HG02798 (cell line): ENCODE measurements around the gene POLL.
"Not testable (repeated sequence)": the region's sequence is repeated elsewhere in the genome, so short reads cannot be mapped to it uniquely, and the experiment has no call there.

Source experiments
- ATAC-seq: cut with Tn5 transposase; IDR thresholded peaks from one replicate; pipeline ENCODE4 v1.9.1; 2021; ENCODE audit warnings: mild to moderate bottlenecking; ENCODE audit not compliant: unreplicated experiment, poor library complexity

Gene POLL

DNA sequence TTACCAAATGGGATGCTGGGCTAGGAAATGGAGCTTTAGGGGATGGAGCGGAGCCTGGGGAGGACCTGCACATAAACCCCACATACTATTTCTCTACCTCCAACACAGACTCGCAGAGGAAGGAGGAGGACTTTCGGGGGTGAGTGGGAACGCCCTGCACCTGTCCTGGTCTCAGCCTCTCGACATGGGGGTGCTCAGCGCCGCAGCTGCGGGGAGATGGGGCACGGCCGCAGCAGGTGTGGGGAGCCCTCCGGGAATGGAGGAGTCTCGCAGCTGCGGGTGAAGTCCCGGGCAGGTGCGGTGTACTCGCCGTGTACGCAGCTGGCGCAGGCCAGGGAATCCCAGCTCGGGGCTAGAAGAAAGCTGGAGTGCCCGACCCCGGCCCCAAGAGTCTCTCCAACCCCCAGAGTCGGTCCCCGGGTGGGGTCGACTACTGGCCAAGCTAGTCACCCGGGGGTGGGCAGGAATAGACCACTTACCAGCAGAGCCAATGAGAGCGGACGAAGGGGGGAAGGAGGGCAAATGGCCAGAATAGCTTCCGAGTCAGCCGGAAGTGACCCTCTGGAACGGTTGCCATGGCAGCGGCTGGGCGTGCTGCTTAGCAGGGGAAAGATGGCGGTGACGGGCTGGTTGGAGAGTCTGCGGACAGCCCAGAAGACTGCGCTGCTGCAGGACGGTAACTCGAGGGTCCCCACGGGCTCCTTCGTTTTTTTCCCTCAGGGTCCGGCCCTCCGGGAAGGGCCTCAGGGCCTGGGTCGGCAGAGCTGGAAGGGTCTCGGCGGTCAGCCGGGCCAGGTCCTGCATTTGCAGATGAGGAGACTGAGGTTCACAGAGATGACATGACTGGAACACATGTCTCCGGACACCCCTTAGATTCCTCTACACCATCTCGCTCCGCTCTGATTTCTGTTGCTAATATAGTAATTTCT is at the start of gene POLL, which contains the start of gene DPCD:
POLL (minus strand) TSS at position 533 of the 929 bp plus-strand sequence. CDS start 897 bp downstream, outside the sequence.
DPCD (plus strand) TSS at position 597 of the 929 bp plus-strand sequence; CDS start at position 613, 16 bp downstream.
- peak; percentile 98 for ATAC-seq

DNA sequence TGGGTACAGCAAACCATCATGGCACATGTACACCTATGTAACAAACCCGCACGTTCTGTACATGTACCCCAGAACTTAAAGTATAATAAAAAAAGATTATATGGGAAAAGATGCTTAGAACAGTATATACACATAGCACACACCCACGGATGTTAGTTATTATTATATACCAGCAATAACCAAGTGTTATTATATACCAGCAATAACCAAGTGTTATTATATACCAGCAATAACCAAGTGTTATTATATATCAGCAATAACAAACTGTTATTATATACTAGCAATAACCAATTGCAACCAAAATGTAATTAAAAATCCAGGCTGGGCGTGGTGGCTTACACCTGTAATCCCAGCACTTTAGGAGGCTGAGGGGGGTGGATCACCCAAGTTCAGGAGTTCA is 45.5 kb upstream of the POLL start:
- ATAC-seq, result not testable (repeated sequence)

DNA sequence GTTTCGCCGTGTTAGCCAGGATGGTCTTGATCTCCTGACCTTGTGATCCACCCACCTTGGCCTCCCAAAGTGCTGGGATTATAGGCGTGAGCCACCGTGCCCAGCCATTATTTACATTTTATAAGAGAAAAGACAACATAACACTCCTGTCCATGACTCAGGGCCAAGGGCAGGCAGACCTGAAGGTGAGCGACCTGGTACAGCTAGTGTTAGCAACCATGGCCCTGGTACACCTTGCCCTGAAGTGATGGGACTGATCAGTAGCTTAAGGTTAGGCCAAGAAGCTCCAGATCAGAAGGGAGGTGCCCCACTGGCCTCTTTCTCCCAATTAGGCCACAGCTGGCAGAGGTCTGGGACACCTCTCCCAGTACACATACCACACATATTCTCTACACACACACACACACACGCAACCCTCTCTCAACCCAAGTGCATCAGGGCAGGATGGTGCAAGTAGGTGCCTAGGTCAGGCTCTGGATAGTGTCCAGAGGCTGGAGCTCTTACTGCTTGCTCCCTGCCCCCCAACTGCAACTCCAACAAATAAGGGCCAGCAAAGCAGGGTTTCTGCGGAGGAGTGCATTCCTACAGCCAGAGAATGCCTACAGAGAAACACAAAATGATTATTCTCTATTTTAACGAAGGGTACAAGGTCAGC is 43.9 kb upstream of the POLL start:
- ATAC-seq, result no peak

DNA sequence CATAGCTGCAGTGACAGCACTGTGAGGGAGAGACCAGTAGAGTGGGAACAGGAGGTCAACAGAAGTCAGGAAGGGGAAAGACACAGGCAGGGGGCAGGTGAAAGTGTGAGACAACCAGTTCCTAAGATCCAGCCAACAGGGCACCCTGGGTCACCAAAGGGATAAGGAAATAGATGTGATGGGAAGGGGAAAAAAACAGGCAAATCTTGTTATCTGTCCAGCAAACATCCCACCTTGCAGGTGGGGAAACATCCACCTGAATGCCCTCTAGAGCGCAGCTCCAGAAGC is 42.5 kb upstream of the POLL start:
- no peak for ATAC-seq

DNA sequence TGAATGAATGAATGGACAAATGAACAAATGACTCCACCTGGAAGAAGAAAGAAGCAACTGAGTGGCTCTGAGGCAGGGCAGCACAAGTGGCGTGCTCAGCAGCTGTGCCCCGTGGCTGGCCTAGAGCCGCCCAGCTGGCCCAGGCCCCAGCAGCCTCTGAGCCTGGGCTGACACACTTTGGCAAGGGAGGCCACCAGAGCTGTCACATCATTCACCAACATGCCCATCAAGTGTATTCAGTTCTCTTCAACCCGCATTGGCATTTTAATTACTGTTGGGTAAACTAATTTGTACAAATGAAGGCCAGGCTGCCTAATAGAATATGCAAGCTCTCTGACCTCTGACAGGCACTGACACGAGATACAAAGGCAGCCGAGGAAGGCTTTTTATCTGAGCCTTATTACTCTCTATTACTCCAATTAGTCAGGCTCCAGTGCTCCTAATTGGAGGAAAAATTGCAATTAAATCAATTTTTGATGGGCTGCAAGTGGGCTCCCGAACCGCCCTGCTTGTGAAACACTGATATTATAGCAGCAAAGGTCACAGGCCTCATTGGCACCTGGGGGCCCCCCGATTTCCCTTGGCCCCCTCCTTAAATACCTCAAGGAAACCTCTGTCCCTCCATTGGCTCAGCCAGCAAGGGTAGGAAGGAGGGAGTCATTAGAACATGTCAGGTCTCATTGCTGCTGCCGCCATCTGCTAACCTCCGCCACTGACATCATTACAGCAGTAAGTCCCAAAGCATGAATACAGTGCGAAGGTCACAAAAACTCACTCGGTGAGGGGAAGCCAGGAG is 42.0 kb upstream of the POLL start:
- no peak for ATAC-seq

DNA sequence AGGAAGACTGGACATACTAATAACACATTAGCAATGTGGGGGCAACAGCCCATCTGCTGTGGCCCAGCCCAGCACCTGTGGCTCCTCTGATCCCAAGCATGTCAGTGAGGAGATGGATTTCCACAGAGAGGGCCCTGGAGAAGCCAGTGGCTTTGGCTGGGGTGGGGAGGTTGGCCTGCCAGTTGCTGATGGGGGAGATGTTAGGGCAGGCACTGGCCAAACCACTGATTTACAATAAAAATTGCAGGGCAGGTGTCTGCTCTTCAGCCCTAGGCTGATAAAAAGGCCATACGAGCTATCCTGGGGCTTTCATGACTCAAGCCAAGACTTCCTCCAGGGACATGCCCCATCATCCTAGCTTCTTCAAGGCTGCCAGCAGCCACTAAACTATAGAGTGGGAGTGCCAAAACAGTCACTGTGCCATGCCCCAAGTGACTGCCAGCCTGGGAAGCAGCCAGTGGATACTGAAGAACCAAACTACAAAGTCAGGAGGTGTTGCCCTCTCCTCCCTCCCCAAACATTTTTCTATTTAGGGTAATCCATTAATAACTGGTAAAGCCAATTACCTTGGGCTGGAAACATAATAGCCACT is 37.9 kb upstream of the POLL start:
- no peak for ATAC-seq

DNA sequence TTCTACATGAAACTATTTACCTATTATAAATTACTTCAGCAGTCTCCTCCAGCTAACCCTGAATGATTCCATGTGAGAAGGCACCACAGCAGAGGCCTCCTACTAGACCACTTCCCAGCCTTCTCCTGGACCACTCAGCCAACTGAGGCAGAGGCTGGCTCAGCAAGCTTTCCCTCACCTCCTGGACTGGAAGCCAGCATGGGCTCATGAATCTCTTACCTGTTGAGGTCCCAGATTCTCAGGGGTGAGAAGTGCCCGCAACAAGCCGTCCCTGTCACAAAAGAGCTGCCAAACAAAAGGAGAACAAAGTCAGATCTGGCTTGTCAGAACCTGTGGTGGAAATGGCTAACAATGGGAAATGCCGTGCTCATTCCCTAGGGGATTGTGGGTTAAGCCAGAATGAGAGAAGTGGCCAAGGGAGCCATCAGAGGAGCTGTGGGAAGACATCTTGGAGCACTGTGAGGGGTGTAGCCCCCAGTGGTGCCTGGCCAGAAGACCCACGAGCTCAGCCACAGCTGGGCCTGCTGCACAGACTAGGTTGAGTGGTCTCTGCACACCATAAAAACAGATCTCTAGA is 36.6 kb upstream of the POLL start:
- ATAC-seq, result no peak

DNA sequence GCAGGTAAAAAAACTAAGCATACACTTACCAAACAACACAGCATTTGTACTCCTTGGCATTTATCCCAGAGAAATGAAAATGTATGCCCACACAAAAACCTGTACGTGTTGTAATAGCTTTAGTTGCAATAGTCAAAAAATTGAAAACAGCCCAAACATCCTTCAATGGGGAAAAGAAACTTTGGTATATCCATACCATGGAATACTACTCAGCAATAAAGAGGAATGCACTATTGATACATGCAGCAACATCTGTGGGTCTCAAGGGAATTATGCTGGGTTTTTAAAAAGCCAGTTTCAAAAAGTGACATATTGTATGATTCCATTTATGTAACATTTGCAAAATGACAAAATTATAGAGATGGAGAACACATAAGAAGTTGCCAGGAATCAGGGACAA is 35.5 kb upstream of the POLL start:
- no peak for ATAC-seq

DNA sequence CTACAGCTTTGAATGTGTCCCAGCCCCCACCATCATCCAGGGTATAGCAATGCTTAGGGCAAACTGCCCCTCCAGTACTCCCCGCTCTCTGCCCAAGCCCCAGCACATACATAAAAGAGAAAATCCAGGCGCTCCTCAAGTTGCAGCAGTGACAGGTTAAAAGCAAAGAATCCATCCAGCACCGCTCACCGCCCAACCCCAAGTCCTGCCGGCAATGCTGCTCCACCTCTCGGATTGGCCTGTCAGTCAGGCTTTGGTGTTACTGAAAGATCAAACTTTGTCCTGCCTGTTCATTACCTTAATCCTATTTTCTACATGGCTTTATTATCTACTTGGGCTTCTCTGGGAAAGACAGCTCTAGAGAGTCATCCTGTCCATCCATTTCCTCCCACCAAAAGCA is 31.9 kb upstream of the POLL start:
- no peak for ATAC-seq

DNA sequence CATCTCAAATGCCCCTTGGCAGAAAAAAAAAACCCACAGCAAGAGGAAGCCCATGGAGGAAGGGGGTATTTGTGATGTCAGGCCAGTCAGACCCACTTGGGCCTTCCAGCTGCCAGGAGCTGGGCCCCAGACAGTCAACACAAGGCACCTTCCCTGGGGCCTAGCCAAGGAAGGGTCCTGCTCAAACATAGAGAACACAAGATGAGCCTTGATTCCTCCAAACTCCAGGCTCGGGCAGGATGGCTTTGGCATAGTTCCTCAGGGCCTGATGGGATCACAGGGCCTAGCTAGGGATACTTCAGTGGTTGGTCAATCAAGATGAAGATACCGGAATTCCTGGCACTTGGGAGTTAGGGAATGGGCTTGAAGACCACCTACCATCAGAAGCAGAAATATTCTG is 30.8 kb upstream of the POLL start:
- ATAC-seq, result no peak

DNA sequence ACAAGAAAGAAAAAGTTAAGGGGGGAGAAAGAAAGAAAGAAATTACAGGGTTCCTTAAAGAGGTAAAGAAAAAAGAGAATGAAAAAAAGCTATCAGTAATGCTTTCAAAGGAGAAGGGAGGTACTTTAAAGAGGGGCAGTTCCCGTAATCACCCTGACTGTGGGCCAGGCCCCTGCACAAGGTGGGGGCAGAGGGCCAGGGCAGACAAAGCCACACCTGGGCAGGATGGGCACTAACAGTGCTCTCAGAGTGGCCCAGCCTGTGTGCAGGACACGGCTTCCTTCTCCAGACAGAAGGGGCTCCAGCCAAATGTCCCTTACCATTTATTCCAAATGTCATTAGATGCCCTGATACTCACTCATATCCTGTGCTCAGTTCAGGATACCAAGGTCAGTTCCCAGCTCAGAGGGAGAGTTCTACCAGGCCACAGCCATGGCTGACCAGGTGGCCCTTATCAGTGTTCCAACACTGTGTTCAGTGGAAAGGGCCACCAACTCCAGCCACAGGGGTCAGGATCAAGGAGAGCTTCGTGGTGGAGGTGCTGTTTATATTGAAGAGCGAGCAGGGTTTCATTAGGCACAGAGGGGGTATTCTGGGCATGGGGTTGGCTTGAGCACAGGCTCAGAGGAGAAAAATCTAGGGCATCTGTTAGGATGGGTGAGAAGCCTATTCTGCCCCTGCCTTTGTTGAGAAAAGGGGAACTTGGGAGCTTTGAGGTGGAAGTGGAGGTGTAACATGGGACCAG is 29.9 kb upstream of the POLL start:
- no peak for ATAC-seq

DNA sequence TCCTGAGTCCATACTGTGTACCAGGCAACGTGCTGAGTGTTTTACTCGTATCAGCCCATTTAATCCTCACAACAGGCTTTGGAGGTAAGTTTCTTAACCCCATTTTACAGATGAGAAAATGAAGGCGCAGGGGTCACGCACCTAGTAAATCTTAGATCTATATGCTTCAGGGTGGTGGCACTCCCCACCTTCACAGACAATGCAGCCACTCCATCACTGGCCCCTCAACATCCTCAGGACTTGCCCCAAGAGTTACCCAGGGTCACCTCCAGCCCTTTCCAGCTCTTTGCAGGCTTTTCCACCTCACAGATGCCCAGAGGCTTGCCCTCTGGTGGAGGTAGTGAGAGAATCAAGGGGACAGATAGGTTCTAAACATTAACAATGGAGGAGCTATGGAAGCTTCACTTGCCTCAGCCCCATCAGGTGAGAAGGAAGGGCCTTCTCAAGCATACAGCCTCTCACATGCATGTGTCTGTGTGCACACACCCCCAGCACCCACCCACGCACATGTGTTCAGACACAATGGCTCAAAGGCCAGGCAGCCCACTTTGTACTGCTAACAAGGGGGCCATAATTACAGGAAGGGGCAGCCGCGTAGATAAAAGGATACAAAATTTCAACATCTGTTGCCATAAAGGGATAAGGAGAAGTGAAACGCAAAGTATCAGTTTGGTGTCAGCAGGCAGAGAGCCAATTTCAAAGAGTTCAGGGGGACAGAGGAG is 29.2 kb upstream of the POLL start:
- peak; percentile 34 for ATAC-seq

DNA sequence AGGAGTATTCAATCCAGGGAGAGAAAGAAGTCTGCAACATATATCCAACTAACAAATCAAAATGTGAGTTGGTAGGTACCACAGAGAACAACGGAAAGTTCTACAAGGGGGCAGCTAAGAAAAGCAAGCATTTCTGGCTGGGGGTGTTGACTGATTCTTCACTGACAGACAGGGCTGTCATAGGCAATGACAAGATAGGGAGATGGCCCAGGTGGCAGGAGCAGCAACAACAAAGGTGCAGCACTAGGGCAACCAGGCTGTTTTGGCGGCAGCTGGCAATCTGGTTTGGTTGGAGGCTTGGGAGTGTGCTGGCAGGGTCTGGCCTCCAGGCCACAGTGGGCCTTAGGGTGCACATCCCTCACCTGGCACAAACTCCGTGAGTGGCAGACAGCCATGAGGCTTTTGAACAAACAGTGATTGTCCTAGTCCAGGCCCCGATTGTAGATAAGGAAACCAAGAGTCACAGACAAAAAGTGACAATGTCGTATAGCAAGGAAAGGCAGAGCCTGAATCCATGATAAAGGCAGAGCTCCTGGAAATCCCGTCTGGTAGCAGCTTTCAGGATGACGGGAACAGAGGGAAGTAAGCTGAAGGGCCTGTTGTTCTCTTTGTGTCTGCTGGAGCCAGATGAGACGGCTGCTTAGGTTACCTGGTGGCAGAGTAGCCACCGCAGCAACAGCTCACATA is 28.5 kb upstream of the POLL start:
- no peak for ATAC-seq

DNA sequence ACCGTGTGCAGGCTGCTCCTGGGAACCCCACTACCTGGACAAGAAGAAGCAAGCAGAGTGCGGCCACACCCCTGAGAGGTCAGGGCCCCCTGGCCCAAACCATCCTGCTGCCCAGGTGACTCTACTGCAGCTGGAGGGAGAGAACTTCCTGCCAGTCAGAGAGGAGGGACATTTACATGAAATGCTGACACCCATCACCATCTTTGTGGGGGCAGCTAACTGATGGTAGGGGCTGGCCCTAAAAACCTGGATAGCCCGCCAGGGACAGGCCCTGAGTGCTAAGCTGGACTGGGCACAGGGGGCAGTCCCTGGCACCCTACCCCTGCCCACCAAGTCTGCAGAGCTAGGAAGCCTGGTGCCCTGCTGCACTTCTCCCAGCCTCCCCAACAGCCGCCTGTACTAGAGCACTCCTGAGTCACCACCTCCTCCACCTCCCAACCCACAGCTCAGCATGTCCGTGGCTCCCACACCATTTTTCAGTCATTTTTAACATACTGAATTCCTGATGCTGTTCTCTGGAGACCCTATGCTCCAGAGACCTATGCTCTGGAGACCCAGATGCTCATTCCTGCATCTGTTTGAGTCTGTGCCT is 27.6 kb upstream of the POLL start:
- no peak for ATAC-seq

DNA sequence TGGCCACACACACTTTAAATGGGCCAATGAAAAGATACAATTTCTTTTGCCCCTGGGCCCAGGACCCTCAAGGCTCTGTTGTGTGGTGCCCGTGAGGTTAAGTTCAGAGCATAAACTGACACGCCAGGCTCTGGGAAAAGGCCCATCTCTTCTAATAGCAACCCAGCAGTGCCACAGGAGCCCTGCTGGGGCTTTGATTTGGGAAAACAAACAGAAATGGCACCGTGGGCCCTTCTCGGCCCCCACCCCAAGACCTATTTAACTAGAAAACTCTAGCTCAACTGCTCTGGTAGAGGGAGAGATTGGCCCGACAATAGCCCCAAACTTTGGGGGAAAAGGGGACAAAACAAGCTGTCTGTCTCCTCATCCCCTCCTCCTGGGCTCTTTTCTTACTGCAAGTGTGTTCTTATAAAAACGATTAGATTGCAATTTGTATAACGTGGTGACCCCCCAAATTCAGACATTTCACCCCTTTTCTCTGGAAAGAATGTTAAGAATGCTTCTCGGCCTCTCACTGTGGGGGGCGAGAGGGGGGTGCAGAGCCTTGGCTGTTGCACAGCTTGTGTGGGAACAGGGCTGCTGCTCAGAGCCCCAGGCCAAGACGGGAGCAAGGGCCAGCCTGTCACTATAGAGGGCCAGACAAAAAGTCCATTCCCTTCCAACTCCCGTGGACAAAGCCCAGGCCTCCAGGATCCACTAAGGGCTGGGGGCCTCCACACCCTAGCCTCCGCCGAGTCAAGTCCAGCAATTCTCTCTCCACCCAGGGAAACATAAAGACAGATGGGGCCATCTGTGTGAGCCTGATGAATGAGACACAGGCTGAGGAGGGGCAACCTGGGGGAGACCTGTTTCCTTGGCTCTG is 26.8 kb upstream of the POLL start:
- ATAC-seq, result no peak

DNA sequence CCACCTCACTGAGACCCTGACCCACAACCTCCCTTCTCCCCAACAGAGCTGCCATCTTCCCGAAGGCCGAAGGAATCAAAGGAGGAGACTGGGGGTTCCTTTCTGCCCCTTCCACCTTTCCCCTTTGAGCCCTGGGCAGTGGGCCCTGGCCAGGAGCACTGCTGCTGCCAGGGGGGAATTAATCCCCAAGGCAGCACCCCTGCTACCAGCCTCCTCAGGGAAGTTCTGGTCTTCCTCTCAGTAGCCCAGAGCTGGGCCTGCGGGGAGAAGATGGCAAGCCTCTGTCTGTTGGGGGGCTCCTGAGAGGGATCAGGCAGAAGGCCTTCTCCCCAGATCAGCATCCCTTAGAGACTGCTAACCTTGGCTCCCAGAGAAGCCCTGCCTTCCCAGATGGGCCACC is 25.6 kb upstream of the POLL start:
- ATAC-seq, result no peak

DNA sequence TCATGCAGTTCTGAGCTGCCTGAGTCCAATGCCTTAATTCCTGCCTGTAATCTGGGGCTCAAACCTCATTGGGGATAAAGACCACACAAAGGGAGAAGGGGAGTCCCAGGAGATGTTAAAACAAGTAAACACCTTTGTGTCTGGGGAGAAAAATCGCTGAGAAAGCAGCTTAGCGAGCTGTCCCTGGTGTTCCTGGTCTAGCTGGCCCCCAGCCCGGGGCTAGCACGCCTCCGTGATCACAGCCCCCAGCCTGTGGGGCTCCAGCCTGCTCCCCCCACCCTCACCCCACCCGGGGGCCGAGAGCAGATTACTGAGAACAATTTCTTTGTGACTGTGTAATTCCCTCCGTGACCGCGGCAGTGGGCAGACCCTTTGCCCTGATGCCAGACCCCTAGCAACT is 24.8 kb upstream of the POLL start:
- ATAC-seq, result no peak
